HG03103 (cell line): ENCODE measurements around the gene AATF.

Experiments
- ATAC-seq: cut with Tn5 transposase; IDR thresholded peaks from one replicate; pipeline ENCODE4 v1.9.1; 2021; ENCODE audit warnings: low read depth; ENCODE audit not compliant: unreplicated experiment

The AATF gene

GRCh38 chr17:36948717-36949460 is at the start of gene AATF:
Gene AATF, plus strand, starts transcription at chr17:36948954. Its CDS starts 172 bp downstream, at chr17:36949126.
- peak; percentile 85 for ATAC-seq

- no peak for ATAC-seq
Measured at GRCh38 chr17:36899250-36900159, 49.2 kb upstream of the AATF start.

- no peak for ATAC-seq
Measured at GRCh38 chr17:36900160-36900512, 48.6 kb upstream of the AATF start.

GRCh38 chr17:36901506-36901905 is 47.2 kb upstream of the AATF start:
- no peak for ATAC-seq

- no peak for ATAC-seq
Measured at GRCh38 chr17:36907407-36907806, 41.3 kb upstream of the AATF start.

- ATAC-seq = no peak
Measured at GRCh38 chr17:36910513-36910912, 38.2 kb upstream of the AATF start.

- ATAC-seq = no peak
Measured at GRCh38 chr17:36911001-36911400, 37.8 kb upstream of the AATF start.

- ATAC-seq = no peak
Measured at GRCh38 chr17:36913132-36913531, 35.6 kb upstream of the AATF start.

- ATAC-seq = no peak
Measured at GRCh38 chr17:36918211-36918691, 30.5 kb upstream of the AATF start.

- no peak for ATAC-seq
Measured at GRCh38 chr17:36919407-36919968, 29.3 kb upstream of the AATF start.

- ATAC-seq = no peak
Measured at GRCh38 chr17:36920032-36921005, 28.4 kb upstream of the AATF start.

- ATAC-seq = no peak
Measured at GRCh38 chr17:36921095-36921851, 27.5 kb upstream of the AATF start.

- no peak for ATAC-seq
Measured at GRCh38 chr17:36922175-36922574, 26.6 kb upstream of the AATF start.

- no peak for ATAC-seq
Measured at GRCh38 chr17:36923814-36924221, 24.9 kb upstream of the AATF start.

- no peak for ATAC-seq
Measured at GRCh38 chr17:36926226-36926625, 22.5 kb upstream of the AATF start.

GRCh38 chr17:36926701-36927100 is 22.1 kb upstream of the AATF start:
- ATAC-seq = no peak

GRCh38 chr17:36928471-36929345 is 20.0 kb upstream of the AATF start:
- ATAC-seq = no peak

- ATAC-seq = no peak
Measured at GRCh38 chr17:36929851-36930582, 18.7 kb upstream of the AATF start.
